ENCODE results near the gene FTO. TPM values are rescaled to one million over a fixed set of nuclear protein-coding genes. Genes with fewer than 3 reads are reported as not detected.

The FTO gene
- total RNA-seq, 1 donor from 2014 or later = 65.8 TPM

GRCh38 chr16:54071514-54071913, 367.6 kb downstream of the FTO start:
- ChIA-PET POLR2A (no interaction called here), CTCF (no interaction called here)
- no peak overlapping the region for H3K27ac Mint-ChIP-seq
- peaks cover 2% of the 10 kb centered on the region for H3K36me3 Mint-ChIP-seq (ENCODE audit: low read depth)
- no peaks in the 10 kb centered on the region for H3K27me3 Mint-ChIP-seq
- no peaks in the 10 kb centered on the region for H3K4me1 Mint-ChIP-seq
- intact Hi-C loops (cut with micrococcal nuclease) = no loop called here
- DNase-seq = no peak
- H3K9me3 Mint-ChIP-seq = no peaks in the 10 kb centered on the region
- no peak for TF ChIP-seq CTCF (IDR thresholded peaks at IDR 0.05)
- no peak overlapping the region for H3K4me3 Mint-ChIP-seq
- ATAC-seq (ENCODE audit: low read depth) = no peak

GRCh38 chr16:54072237-54072636, 368.3 kb downstream of the FTO start:
- DNase-seq (no peak), ATAC-seq (ENCODE audit: low read depth) (no peak)
- ChIA-PET CTCF (no interaction called here), POLR2A (no interaction called here)
- no peaks in the 10 kb centered on the region for H3K9me3 Mint-ChIP-seq
- H3K27ac Mint-ChIP-seq = no peak overlapping the region
- H3K4me1 Mint-ChIP-seq = no peaks in the 10 kb centered on the region
- intact Hi-C loops (cut with micrococcal nuclease) = no loop called here
- no peak for TF ChIP-seq CTCF (IDR thresholded peaks at IDR 0.05)
- no peaks in the 10 kb centered on the region for H3K27me3 Mint-ChIP-seq
- no peak overlapping the region for H3K4me3 Mint-ChIP-seq
- peaks cover 2% of the 10 kb centered on the region for H3K36me3 Mint-ChIP-seq (ENCODE audit: low read depth)

- ChIA-PET CTCF (no interaction called here), POLR2A (no interaction called here)
- H3K4me1 Mint-ChIP-seq = no peaks in the 10 kb centered on the region
- H3K4me3 Mint-ChIP-seq = no peak overlapping the region
- intact Hi-C loops (cut with micrococcal nuclease) = no loop called here
- ATAC-seq (ENCODE audit: low read depth) (no peak), DNase-seq (no peak)
- no peak overlapping the region for H3K27ac Mint-ChIP-seq
- no peaks in the 10 kb centered on the region for H3K9me3 Mint-ChIP-seq
- H3K36me3 Mint-ChIP-seq (ENCODE audit: low read depth) = peaks cover 2% of the 10 kb centered on the region
- no peaks in the 10 kb centered on the region for H3K27me3 Mint-ChIP-seq
- no peak for TF ChIP-seq CTCF (IDR thresholded peaks at IDR 0.05)
Observed at GRCh38 chr16:54073356-54073755, 369.4 kb downstream of the FTO start.

- DNase-seq (no peak), ATAC-seq (ENCODE audit: low read depth) (no peak)
- ChIA-PET POLR2A (no interaction called here), CTCF (no interaction called here)
- Mint-ChIP-seq H3K36me3 (ENCODE audit: low read depth) (peaks cover 4% of the 10 kb centered on the region), H3K4me1 (no peaks in the 10 kb centered on the region), H3K27ac (no peak overlapping the region), H3K9me3 (no peaks in the 10 kb centered on the region), H3K27me3 (no peaks in the 10 kb centered on the region), H3K4me3 (no peak overlapping the region)
- intact Hi-C loops (cut with micrococcal nuclease) = no loop called here
- no peak for TF ChIP-seq CTCF (IDR thresholded peaks at IDR 0.05)
Observed at GRCh38 chr16:54075446-54075845, 371.5 kb downstream of the FTO start.

- DNase-seq (no peak), ATAC-seq (ENCODE audit: low read depth) (no peak)
- no peaks in the 10 kb centered on the region for H3K9me3 Mint-ChIP-seq
- H3K27me3 Mint-ChIP-seq = no peaks in the 10 kb centered on the region
- intact Hi-C loops (cut with micrococcal nuclease) = no loop called here
- CTCF ChIA-PET = no interaction called here
- H3K4me3 Mint-ChIP-seq = no peak overlapping the region
- POLR2A ChIA-PET = no interaction called here
- H3K27ac Mint-ChIP-seq = no peak overlapping the region
- TF ChIP-seq CTCF (IDR thresholded peaks at IDR 0.05) = no peak
- no peaks in the 10 kb centered on the region for H3K4me1 Mint-ChIP-seq
- peaks cover 4% of the 10 kb centered on the region for H3K36me3 Mint-ChIP-seq (ENCODE audit: low read depth)
Observed at GRCh38 chr16:54076006-54076504, 372.1 kb downstream of the FTO start.

All from activated B cell treated with CpG ODN at 0.5 μM for 24 hours (primary cell).